Smooth muscle cell (in vitro differentiated cells): Measurements from ENCODE around the gene GNRH2. TPM values are rescaled to one million over a fixed set of nuclear protein-coding genes. Genes with fewer than 3 reads are reported as not detected.

Experiments
- DNase-seq: peaks from one replicate; lab custom pipeline; 2025; ENCODE audit not compliant: unreplicated experiment; lab: John Stamatoyannopoulos, UW
- H2AFZ ChIP-seq: fragments of 200-600 bp; sonication (generic); 2 replicates; pipeline ENCODE4 v1.6.0; 2016; ENCODE audit warnings: antibody characterized with exemption, low read depth, mild to moderate bottlenecking
- H3F3A ChIP-seq: fragments of 200-600 bp; sonication (generic); 2 replicates; pipeline ENCODE4 v1.6.0; 2017; ENCODE audit warnings: antibody characterized with exemption, low read depth
- H3K27ac ChIP-seq: fragments of 200-600 bp; sonication (generic); 2 replicates; pipeline ENCODE4 v1.5.1; 2016; ENCODE audit warnings: low read depth, mild to moderate bottlenecking
- H3K27me3 ChIP-seq: fragments of 200-600 bp; sonication (generic); 2 replicates; pipeline ENCODE4 v1.6.1; 2016; ENCODE audit warnings: low read depth, mild to moderate bottlenecking
- H3K36me3 ChIP-seq: fragments of 200-600 bp; sonication (generic); 2 replicates; pipeline ENCODE4 v1.5.1; 2016; ENCODE audit warnings: low read depth
- H3K4me1 ChIP-seq: fragments of 200-600 bp; sonication (generic); 2 replicates; pipeline ENCODE4 v1.5.1; 2016; ENCODE audit warnings: low read depth
- H3K4me2 ChIP-seq: fragments of 200-600 bp; sonication (generic); 2 replicates; pipeline ENCODE4 v1.6.0; 2016; ENCODE audit warnings: mild to moderate bottlenecking
- H3K4me3 ChIP-seq: fragments of 200-600 bp; sonication (generic); 2 replicates; pipeline ENCODE4 v1.5.1; 2016; ENCODE audit warnings: mild to moderate bottlenecking
- H3K79me2 ChIP-seq: fragments of 200-600 bp; sonication (generic); 2 replicates; pipeline ENCODE4 v1.6.0; 2016; ENCODE audit warnings: low read depth, mild to moderate bottlenecking
- H3K9ac ChIP-seq: fragments of 200-600 bp; sonication (generic); 2 replicates; pipeline ENCODE4 v1.6.0; 2016; ENCODE audit warnings: low read depth
- H3K9me3 ChIP-seq: fragments of 200-600 bp; sonication (generic); replicated peaks from 2 replicates; pipeline ENCODE4 v1.5.1; 2016; ENCODE audit warnings: low read depth
- H4K20me1 ChIP-seq: fragments of 200-600 bp; sonication (generic); 2 replicates; pipeline ENCODE4 v1.6.0; 2016; ENCODE audit warnings: low read depth
- CTCF ChIP-seq: fragments of 200-600 bp; sonication (generic); IDR thresholded peaks from 2 replicates; pipeline ENCODE4 v1.5.1; 2017; ENCODE audit warnings: borderline replicate concordance, mild to moderate bottlenecking, antibody characterized with exemption; ENCODE audit not compliant: insufficient read depth, poor library complexity, severe bottlenecking
- WGBS: methylation state at CpG from one replicate; pipeline ENCODE4 v1.1.7; 2016; ENCODE audit warnings: low lambda C conversion rate; 5-methylcytosine and 5-hydroxymethylcytosine counted together
- polyA plus RNA-seq: library from polyadenylated mRNA; unstranded; fragments of >200 nt; fragmentation: Nextera tagmentation; extraction: Ambion mirVana; gene quantifications from 2 replicates; pipeline ENCODE4 v1.2.1, GENCODE V29; 2016
- total RNA-seq: library from RNA; depleted of rRNA; stranded (reverse); fragments of >200 nt; gene quantifications from 2 replicates; pipeline ENCODE4 v1.2.3, GENCODE V29; 2014

GNRH2 gene
- total and polyA plus RNA-seq, 2 experiments from 2014 or later: not detected

- no peaks in the 10 kb centered on the region for H3K36me3 ChIP-seq
- H3K79me2 ChIP-seq: peaks cover 13% of the 10 kb centered on the region
- H3K4me1 ChIP-seq: no peaks in the 10 kb centered on the region
- H3K9me3 ChIP-seq: no peaks in the 10 kb centered on the region
- DNase-seq: no peak
- no peak for TF ChIP-seq CTCF
- H3F3A ChIP-seq: no peaks in the 10 kb centered on the region
- no peak overlapping the region for H3K27ac ChIP-seq
- no peak overlapping the region for H2AFZ ChIP-seq
- no peaks in the 10 kb centered on the region for H3K27me3 ChIP-seq
- H3K4me3 ChIP-seq: peak overlapping the region; percentile 98
- H3K4me2 ChIP-seq: peak overlapping the region; percentile 97
- 41% methylated on average over 39 of the region's 39 CpGs for WGBS
- peak overlapping the region; percentile 78 for H3K9ac ChIP-seq
- H4K20me1 ChIP-seq: no peaks in the 10 kb centered on the region
Observed at GRCh38 chr20:3046677-3047462, 3.4 kb downstream of the GNRH2 start.

DNA sequence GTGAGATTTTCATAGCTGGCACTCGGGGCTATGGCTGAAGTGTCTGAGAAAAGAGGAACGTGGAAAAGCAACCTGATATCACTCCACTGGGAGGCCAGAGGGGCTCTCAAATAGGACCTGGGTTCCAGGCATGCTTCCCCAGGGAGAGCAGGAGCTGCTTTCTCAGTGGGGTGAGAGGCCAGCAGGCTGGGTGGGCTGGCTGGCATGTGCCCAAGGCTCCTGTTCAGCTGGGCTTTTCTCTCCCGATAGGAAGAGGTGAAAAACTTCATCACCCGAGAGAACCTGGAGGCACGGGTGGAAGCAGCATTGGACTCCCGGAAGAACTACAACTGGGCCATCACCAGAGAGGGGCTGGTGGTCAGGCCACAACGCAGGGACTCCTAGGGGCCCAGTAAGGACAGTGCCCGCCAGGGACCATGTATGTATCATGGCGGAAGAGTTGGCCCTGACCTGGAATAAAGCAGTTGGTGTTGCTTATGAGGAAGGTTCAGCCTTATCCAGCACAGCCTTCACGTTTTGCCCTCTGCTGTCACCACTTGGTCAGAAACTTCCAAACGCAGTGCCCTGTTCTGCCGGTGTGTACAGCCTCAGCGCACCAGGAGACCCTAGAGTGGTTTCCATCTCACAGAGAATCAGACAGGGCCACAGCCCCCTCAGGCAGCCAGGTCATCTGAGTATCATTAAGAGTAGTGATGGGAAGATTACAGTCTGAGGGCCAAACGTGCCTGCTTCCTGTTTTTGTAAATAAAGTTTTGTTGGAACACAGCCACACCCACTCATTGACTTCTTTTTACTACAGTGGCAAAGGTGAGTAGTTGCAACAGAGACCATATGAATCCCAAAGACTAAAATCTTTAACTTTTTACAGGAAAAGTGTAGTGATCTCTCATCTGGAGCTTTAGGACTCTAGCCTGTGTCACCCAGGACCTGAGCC, 4.3 kb downstream of the GNRH2 start:
- Histone ChIP-seq H3K79me2 (peaks cover 13% of the 10 kb centered on the region), H3K36me3 (no peaks in the 10 kb centered on the region), H4K20me1 (no peaks in the 10 kb centered on the region), H3K9me3 (no peaks in the 10 kb centered on the region), H3K4me2 (peak overlapping the region; percentile 97), H3K27me3 (no peaks in the 10 kb centered on the region), H3F3A (no peaks in the 10 kb centered on the region), H3K4me1 (no peaks in the 10 kb centered on the region), H2AFZ (no peak overlapping the region), H3K4me3 (peak overlapping the region; percentile 98), H3K9ac (no peak overlapping the region), H3K27ac (no peak overlapping the region)
- no peak for DNase-seq
- WGBS: 92% methylated on average over 14 of the region's 14 CpGs
- TF ChIP-seq CTCF: no peak

DNA sequence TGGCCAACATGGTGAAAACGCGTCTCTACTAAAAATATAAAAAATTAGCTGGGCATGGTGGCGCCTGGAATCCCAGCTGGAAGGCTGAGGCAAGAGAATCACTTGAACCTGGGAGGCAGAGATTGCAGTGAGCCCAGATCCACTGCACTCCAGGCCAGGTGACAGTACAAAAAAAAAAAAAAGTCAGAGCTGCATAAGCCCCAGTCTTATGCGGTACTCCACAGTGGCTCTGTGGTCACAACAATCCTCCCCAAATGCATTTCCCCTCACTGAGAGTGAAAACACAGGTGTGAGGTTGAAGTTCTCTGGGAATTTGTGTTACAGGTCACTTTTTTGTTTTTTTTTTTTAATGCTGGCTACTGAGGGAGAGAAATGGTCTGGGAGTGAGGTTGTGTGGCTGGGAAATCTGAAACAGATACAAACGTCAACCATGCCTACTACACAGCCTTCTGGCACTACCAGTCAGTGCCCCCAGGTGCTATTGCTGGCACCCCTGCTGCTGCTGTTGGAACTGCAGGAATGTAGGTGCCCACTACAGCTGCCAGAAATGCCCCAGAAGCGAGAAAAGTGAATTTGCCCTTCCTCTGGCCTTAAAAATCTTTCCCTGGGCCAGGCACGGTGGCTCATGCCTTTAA, 8.1 kb downstream of the GNRH2 start:
- Histone ChIP-seq H2AFZ (no peak overlapping the region), H3K4me2 (no peak overlapping the region), H3K27ac (no peak overlapping the region), H3K9ac (no peak overlapping the region), H3K79me2 (peaks cover 9% of the 10 kb centered on the region), H3K27me3 (no peaks in the 10 kb centered on the region), H3K9me3 (no peaks in the 10 kb centered on the region), H4K20me1 (no peaks in the 10 kb centered on the region), H3F3A (no peaks in the 10 kb centered on the region), H3K4me1 (no peaks in the 10 kb centered on the region), H3K4me3 (no peak overlapping the region), H3K36me3 (no peaks in the 10 kb centered on the region)
- 77% methylated on average over 7 of the region's 7 CpGs for WGBS
- TF ChIP-seq CTCF: no peak
- DNase-seq: no peak
